Stimulated activated CD8-positive, alpha-beta memory T cell treated with anti-CD3 and anti-CD28 coated beads, Interleukin-12 subunit alpha, Interleukin-12 subunit beta, amount 100 ng/mL, for 24 hours (primary cell): ENCODE measurements around the gene MMAB.

ENCODE experiments used
- DNase-seq: peaks from one replicate; pipeline ENCODE4 v3.0.0-alpha.2; 2020; ENCODE audit errors: extremely low read depth

Gene MMAB

DNA sequence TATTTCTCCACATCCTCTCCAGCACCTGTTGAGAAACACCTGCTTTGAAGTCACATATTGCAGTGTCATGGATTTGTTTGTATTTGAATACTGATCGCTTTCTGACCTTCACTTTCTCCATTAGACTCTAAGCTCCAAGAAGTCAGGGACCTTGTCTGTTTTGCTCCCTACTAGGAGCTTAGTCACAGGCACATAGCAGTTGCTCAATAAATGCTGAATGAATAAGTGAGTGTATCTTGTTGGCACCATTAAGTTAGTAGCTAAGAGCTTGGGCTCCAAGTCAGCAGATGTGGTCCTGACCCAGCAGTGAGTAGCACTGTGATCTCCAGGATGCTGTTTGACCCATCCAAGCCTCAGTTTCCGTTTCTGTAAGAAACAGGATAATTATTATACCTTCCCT lies 10.4 kb upstream of the MMAB start:
- no peak for DNase-seq

- no peak for DNase-seq
Observed at GRCh38 chr12:109582636-109583035, 9.3 kb upstream of the MMAB start.

DNA sequence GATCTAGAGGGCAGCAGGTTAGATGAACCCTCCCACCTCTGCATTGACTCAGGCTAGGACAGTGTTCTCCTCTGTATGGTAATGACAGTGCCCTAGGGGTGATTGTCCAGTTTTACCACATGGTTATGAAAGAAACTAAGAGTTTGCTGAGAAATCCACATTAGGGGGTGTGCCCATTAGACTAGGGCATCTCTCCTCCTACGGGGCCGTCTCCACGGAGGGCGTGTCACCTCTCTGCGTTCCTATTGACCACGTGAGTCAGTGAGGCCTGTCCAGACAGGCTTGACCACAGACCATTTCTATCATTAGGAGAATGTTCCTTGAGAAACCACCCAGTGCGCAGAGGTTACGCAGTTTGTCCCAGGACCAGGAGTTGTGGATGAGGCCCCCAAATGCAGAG lies 8.6 kb upstream of the MMAB start:
- DNase-seq: no peak

GRCh38 chr12:109581334-109581691 lies 8.0 kb upstream of the MMAB start:
- no peak for DNase-seq

GRCh38 chr12:109580684-109581333 lies 7.5 kb upstream of the MMAB start:
- DNase-seq: no peak

GRCh38 chr12:109580272-109580671 lies 7.0 kb upstream of the MMAB start:
- DNase-seq: no peak

DNA sequence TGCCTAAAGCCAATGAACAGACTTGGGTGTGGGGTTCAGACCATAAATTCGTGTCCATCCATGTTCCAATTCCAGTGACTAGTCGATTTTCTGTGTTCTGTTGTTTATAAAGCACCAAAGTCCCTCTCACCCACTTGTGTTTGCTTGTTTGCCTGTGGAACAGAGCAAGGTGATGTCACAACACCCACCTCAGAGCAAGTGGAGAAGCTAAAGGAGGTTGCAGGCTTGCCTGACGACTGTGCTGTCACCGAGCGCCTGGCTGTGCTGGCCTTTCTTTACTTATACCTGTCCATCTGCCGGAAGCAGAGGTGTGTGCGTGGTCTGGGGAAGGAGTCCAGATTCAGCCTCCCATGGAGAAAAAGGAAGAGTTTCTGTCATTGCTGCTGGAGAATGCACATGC lies 6.3 kb upstream of the MMAB start:
- DNase-seq: no peak

- no peak for DNase-seq
Observed at GRCh38 chr12:109578330-109578927, 5.1 kb upstream of the MMAB start.

- DNase-seq: no peak
Observed at GRCh38 chr12:109577311-109577710, 4.0 kb upstream of the MMAB start.

DNA sequence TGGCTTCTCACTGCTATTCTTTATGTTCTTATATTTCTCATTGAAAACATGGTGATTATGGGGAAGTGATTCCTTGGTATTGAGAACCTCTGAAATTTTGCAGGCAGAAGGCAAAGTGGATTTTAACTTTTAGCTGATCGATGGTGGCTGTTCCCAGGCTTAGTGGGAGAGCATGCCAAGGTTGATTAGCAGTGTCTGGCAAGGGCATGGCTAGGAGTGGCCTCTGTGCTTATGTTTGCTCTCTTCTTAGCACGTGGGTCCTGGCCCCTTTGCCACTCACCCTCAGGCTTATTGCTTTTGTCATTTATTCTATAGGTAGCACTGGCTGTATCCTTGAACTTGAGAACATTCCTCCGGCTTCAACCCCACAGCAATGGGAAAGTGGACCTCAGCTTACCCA lies 2.4 kb upstream of the MMAB start:
- no peak for DNase-seq

DNA sequence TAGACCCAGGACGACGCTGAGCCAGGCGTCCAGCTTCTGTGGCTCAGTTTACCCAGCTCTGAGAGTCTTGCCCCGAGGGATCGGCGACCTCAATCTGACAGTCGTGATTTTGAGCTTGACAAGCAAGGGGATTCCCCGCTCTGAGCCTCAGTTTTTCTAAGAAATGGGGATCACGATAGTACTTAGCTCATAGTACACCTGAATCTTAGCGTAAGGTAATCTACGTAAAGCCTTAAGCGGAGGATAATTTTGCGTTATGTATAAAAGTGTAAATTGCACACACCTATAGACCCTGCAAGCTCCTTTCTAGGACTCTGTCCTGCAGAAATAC lies 575 bp upstream of the MMAB start:
- no peak for DNase-seq

DNA sequence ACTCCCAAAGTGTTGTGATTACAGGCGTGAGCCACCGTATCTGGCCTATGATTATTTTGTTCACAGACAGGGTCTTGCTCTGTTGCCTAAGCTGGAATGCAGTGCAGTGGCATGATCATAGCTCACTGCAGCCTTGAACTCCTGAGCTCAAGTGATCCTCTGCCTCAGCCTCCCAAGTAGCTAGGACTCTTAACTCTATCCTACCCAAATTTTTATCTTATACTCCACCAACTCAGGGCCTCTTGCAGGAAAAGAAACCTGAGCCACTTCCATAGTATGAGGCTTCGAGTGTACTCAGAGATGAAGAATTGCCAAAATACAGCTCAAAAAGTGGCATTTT lies 828 bp downstream of the MMAB start:
- no peak for DNase-seq

- DNase-seq: no peak
Observed at GRCh38 chr12:109571773-109572505, 1.4 kb downstream of the MMAB start.

- no peak for DNase-seq
Observed at GRCh38 chr12:109568486-109568885, 4.8 kb downstream of the MMAB start.

- no peak for DNase-seq
Observed at GRCh38 chr12:109567967-109568366, 5.3 kb downstream of the MMAB start.

DNA sequence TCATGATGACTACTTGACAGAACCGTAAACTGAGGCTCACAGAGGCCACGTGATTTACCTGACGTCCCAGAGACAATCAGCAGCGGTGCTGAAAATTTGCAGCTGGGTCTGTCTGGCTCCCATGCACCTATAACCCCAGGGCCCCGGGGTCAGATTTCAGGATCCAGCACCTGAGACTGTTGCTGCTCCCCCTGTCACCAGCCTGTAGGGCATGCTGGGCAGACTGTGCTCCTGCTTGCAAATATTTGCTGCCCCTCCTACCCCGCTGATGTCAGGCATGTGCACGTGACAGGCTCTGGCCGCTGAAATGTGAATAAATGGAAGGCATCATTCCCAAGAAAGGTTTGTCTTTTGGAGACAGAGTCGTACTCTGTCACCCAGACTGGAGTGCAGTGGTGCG lies 6.0 kb downstream of the MMAB start:
- no peak for DNase-seq

DNA sequence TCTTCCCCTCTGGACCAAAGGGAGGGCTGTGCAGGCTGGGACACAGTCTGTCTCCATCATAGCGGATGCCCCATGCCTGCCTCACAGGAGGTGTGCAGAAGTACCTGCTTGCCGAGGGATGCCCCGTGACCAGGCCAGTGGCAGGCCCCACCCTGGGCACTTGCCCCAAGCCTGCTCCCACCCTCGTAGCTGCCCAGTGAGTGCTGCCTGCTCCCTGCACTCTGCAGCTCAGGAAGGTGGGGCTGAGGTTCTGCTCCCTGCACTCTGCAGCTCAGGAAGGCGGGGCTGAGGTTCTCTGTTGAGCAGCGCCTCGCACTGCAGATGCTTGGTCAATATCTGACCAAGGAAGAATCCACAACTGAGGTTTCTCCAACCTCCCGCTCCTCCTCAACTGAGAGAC lies 6.9 kb downstream of the MMAB start:
- DNase-seq: no peak

DNA sequence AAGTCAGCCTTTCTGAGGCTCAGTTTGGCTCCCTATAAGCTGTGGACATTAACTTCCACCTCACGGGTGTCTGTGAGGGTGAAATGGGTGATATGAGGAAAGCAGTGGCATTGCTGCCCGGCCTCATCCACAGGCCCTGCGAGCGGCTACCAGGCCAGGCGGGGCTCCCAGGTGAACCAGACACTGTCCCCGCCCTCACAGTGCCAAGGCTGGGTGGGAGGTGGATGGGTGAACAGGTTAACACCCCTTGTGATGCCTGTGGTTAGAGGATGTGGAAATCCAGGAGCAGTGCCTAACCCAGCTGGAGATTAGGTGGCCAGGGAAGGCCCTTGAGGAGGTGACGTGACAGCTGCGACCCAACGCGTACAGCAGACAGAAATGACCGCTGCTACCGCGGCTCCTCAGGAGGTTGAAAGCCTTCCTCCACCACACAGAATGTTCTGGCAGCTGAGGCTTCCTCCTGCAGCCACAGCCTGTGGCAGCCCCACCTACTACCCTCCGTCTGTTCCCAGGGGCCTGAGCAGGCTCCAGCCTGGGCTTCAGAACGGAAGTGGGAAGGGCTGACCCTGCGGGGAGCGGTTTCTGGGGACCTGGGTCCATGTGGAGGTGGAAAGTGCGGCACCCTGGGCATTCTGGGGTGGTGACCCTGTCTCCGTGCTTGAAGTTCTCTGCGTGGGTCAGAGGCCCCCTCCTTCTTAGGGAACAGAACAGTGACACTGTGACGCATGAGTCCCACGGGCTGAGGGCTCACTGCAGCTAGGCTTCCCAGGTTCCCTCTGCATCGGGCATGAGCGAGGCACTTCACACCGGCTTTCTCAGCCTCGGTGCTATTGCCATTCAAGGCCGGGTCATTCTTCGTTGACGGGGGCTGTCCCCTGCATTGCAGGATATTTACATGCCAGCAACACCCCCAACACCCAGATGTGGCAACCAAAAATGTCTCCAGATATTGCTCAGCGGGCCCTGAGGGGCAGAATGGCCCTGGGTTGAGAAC lies 9.7 kb downstream of the MMAB start:
- DNase-seq: no peak

- DNase-seq: no peak
Observed at GRCh38 chr12:109562871-109563270, 10.4 kb downstream of the MMAB start.

DNA sequence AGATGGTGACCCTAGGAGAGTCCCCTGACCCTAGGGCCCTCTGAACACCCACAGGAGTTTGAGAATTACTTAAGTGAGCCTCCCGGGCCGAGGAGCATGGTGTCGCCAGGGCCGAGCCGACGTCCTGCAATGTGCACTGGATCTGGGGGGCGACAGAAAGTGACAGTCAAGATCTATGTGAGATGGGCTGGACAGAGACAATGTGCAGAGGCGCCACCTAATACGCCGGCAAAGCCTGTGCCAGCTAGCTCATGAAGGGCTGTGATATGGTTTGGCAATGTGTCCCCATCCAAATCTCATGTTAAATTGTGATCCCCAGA lies 11.6 kb downstream of the MMAB start:
- DNase-seq: no peak

- no peak for DNase-seq
Observed at GRCh38 chr12:109560867-109561710, 12.2 kb downstream of the MMAB start.

DNA sequence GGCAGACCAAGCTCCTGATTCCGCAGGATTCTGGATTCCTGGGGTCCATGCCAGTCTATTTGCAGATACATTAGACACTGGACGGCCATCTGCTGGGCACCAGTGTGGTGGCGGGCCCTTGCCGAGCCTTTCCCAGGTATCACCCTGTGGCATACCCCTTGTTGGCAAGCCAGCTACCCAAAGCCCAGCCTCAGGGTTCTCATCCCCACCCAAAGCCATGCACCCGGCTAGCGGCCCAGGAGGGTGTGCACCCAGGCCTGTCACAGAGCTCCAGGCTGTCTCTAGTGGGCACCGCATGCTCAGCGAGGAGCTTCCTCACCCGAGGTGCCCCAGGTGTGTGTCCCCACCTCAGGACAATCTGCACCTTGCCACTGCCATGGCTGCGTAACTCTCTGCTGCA lies 13.7 kb downstream of the MMAB start:
- DNase-seq: no peak
